Ishikawa (cell line): ENCODE measurements around the gene SH3TC1.

Source experiments
- CEBPB ChIP-seq: IDR thresholded peaks from 2 replicates; pipeline ENCODE4 v1.6.1; 2012
- CREB1 ChIP-seq: IDR thresholded peaks from 2 replicates; pipeline ENCODE4 v1.6.1; 2012; ENCODE audit warnings: low read depth
- EGR1 ChIP-seq: IDR thresholded peaks from 2 replicates; pipeline ENCODE4 v1.6.1; 2012
- EP300 ChIP-seq: IDR thresholded peaks from 2 replicates; pipeline ENCODE4 v1.6.1; 2012; ENCODE audit warnings: borderline replicate concordance
- FOXM1 ChIP-seq: IDR thresholded peaks from 2 replicates; pipeline ENCODE4 v1.6.1; 2012; ENCODE audit warnings: low read depth, borderline replicate concordance
- NFIC ChIP-seq: IDR thresholded peaks from 2 replicates; pipeline ENCODE4 v1.6.1; 2012
- RAD21 ChIP-seq: IDR thresholded peaks from 2 replicates; pipeline ENCODE4 v1.6.1; 2012; ENCODE audit warnings: low read depth
- TAF1 ChIP-seq: IDR thresholded peaks from 2 replicates; pipeline ENCODE4 v1.6.1; 2012; ENCODE audit warnings: low read depth, mild to moderate bottlenecking
- TCF12 ChIP-seq: IDR thresholded peaks from 2 replicates; pipeline ENCODE4 v1.6.1; 2012; ENCODE audit warnings: low read depth
- TEAD4 ChIP-seq: IDR thresholded peaks from 2 replicates; pipeline ENCODE4 v1.6.1; 2012
- YY1 ChIP-seq: IDR thresholded peaks from 2 replicates; pipeline ENCODE4 v1.6.1; 2012; ENCODE audit warnings: low read depth
- TF ChIP-seq, protein P1 (sequence below): IDR thresholded peaks from 2 replicates; pipeline ENCODE4 v1.6.1; 2012; ENCODE audit warnings: low read depth, mild to moderate bottlenecking
- TF ChIP-seq, protein P2 (sequence below): IDR thresholded peaks from 2 replicates; pipeline ENCODE4 v1.6.1; 2012
- TF ChIP-seq, protein P3 (sequence below): IDR thresholded peaks from 2 replicates; pipeline ENCODE4 v1.6.1; 2012

SH3TC1 gene

DNA sequence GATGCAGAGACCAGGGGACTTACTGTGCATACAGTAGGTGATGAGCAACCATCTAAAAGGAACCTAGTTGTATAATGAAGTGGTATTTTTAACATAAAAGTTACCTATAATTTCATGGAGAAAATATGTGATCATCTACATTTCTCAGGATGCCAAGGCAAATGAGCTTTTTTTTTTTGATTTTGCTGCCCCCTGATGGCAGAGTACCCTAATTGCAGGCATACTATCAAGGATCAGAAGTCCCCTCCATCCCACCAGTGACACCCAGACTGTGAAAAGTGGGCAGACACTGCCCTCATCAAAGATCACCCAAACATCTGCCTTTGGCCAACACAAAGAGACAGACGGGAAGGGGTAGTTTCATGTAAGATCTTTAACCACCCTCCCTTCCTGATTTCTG is 30.9 kb upstream of the SH3TC1 start:
- TF ChIP-seq EP300 (no peak), RAD21 (peak; percentile 17; the same call in 1 of the 2 replicates), TCF12 (no peak), NFIC (no peak)
- TF ChIP-seq, protein P1, sequence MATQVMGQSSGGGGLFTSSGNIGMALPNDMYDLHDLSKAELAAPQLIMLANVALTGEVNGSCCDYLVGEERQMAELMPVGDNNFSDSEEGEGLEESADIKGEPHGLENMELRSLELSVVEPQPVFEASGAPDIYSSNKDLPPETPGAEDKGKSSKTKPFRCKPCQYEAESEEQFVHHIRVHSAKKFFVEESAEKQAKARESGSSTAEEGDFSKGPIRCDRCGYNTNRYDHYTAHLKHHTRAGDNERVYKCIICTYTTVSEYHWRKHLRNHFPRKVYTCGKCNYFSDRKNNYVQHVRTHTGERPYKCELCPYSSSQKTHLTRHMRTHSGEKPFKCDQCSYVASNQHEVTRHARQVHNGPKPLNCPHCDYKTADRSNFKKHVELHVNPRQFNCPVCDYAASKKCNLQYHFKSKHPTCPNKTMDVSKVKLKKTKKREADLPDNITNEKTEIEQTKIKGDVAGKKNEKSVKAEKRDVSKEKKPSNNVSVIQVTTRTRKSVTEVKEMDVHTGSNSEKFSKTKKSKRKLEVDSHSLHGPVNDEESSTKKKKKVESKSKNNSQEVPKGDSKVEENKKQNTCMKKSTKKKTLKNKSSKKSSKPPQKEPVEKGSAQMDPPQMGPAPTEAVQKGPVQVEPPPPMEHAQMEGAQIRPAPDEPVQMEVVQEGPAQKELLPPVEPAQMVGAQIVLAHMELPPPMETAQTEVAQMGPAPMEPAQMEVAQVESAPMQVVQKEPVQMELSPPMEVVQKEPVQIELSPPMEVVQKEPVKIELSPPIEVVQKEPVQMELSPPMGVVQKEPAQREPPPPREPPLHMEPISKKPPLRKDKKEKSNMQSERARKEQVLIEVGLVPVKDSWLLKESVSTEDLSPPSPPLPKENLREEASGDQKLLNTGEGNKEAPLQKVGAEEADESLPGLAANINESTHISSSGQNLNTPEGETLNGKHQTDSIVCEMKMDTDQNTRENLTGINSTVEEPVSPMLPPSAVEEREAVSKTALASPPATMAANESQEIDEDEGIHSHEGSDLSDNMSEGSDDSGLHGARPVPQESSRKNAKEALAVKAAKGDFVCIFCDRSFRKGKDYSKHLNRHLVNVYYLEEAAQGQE, result no peak
- TF ChIP-seq, protein P2, sequence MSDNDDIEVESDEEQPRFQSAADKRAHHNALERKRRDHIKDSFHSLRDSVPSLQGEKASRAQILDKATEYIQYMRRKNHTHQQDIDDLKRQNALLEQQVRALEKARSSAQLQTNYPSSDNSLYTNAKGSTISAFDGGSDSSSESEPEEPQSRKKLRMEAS, result no peak
- TF ChIP-seq, protein P3, sequence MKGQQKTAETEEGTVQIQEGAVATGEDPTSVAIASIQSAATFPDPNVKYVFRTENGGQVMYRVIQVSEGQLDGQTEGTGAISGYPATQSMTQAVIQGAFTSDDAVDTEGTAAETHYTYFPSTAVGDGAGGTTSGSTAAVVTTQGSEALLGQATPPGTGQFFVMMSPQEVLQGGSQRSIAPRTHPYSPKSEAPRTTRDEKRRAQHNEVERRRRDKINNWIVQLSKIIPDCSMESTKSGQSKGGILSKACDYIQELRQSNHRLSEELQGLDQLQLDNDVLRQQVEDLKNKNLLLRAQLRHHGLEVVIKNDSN, result no peak

DNA sequence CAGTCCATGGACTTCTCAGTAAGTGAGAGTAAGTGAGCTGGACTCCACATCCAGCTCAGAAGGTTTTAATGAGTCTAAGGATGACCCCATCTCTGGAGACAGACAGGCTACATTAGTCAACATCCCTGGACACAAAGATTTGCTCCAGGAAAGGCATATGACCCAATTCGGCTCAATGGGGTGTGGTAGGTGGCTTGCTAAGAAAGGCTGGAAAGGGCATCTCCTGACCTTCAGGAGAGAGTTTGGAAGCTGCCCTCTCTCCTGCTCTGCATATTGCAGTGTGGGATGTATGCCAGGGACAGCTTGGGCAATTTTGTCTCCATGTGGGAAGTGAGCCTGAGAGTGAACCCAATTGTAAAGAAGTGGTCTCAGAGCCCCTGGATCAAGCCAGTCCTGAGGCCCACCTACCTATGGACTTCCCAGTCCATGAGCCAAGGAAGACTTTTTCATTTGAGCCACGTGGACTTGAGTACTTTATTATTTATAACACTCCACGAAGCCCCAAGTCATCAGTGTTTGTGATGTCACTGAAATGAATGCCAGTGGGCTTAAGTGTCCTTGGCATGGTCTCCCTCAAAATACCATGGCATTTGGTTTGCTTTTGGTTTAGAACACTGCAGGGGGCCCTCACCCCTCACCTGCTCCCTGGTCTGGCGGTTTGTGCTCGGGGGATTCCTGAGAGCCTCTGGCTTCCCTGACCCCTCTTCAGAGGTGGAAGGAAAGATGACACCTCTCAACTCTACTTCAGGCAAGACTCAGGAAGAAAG is 30.1 kb upstream of the SH3TC1 start:
- TF ChIP-seq, protein P3, result no peak

DNA sequence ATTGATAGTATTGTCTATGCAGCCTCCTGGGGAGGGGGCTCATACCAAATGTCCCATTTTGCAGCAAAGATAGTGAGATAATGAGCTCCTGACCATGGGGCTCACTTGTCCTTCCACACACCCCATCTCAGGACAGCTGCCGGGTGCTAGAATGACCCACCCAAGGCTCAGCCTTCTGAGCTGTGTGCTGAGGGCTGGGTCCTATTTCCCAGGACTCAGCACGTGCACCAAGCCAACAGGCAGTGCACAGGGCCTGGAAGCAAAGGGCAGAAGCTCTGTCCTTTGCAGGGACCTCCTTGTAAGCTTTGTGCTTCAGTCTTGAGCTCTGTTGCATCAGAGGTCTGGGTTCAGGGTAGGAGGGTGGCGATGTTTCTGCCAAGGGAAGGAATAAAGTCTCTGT is 29.3 kb upstream of the SH3TC1 start:
- TF ChIP-seq, protein P3, result no peak

DNA sequence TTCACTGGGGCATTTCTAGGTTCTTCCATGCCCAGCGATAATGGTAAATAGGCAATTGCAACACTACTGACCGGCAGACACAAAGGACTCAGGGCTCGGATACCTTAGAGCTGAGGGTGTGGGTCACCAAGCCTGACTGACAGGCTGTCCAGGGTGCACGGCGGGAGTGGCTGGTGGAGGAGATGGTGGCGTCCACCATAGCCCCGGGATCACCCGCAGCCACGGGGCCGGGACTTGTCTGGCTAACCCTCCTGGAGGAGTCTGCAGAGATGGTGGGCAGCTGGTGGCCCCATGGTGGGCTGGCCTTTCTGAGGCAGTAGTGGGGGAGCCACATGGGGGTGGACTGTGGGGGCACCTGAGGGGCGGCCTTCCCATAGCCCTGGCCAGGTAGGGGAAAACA is 28.7 kb upstream of the SH3TC1 start:
- TF ChIP-seq YY1 (no peak), CREB1 (no peak), EGR1 (no peak)

DNA sequence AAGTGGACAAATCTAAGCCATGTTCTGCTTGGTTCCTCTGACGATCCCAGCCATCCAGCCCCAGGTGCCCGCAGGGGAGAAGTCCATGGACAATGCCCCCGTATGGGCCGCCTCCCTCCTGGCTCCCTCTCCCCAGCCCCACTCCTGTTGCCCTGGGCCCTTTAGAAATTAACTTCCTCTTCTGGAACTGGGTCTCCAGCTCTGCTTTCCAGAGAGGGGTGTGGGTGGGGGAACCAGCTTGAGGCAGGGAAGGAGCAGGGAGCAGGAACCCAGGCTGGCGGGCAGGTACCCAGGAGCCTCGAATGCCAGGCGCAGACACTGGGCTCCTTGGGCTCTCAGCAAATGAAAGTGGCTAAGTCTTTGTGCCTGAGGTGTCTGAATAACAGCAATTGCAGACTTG is 27.8 kb upstream of the SH3TC1 start:
- no peak for TF ChIP-seq FOXM1
- no peak for TF ChIP-seq CEBPB
- TF ChIP-seq CREB1, result no peak
- no peak for TF ChIP-seq RAD21
- no peak for TF ChIP-seq EGR1
- TF ChIP-seq TAF1, result no peak

DNA sequence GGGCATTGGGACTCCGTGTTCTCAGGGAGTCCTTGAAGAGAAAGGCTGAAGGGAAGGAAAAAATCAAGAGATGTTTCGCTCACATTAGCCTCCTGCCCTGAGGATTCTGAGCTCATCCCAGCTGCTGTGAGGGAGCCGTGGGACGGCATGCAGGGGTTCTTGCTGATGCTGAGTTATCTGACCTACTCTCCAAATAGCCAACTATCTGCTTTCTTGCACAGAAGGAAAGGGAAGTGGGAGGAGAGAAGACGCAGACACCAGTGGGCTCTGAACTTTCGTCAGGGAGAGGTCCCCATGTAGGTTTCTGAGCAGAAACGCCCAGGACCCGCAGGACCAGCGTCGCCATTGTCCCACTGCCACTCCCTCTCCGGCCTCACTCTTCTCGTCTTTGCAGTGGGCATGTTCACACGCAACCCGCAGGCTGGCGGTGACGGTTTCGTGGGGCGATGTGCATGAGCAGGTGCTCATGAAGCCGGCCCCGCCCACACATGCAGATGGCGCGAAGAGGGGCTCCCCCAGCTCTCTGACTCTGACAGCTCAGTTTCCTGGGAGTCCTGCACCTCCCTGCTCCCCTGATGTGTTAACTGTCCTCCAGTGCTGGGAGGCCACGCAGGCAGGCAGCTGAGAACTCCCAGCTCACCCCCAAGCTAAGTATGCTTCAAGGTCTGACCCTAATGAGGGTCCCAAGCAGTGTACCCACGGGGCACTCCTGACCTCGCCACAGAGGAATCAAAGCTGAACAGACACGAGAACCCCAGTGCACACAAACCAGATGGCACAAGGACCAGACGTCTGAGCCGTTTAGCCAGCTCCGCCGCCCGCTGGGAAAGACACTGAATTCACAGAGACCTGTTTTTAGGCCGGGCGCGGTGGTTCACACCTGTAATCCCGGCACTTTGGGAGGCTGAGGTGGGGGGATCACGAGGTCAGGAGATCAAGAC is 26.8 kb upstream of the SH3TC1 start:
- no peak for TF ChIP-seq EGR1
- TF ChIP-seq TEAD4, result no peak
- no peak for TF ChIP-seq YY1
- TF ChIP-seq, protein P1, result no peak
- no peak for TF ChIP-seq TCF12
